Thyroid gland (tissue), 4 donors: ENCODE data around the gene CTSD.

Source experiments
- CTCF ChIP-seq, 6 experiments: fragments of 200-600 bp in 3 of 6; fragments of 450-650 bp in 3 of 6; sonication (generic) in 3 of 6; IDR thresholded peaks; one replicate each; pipeline ENCODE4 v1.5.1; 2016 to 2019; ENCODE audit warnings: antibody characterized with exemption in 6 of 6, mild to moderate bottlenecking in 2 of 6, inconsistent platforms in 1 of 6, moderate library complexity in 1 of 6
- POLR2A ChIP-seq, 2 donors: fragments of 450-650 bp; IDR thresholded peaks; one replicate each; pipeline ENCODE4 v1.6.1; 2017; ENCODE audit warnings: antibody characterized with exemption in 2 of 2, mild to moderate bottlenecking in 2 of 2, moderate library complexity in 1 of 2

GRCh38 chr11:1761110-1761856 lies 2.4 kb downstream of the CTSD start:
- TF ChIP-seq CTCF (IDR thresholded peaks at IDR 0.05) (no peak), POLR2A (IDR thresholded peaks at IDR 0.05) (no peak)
